Measurements from ENCODE around the gene MAEL. TPM values are rescaled to one million over a fixed set of nuclear protein-coding genes. Genes with fewer than 3 reads are reported as not detected.

The MAEL gene
- total and polyA plus RNA-seq, 2 donors (not counting 1 experiment from before 2014, with no cell fraction given), result 0.04 TPM; not detected in 1

- Histone ChIP-seq H3K9ac (ENCODE audit: low read length) (no peak overlapping the region), H3K79me2 (ENCODE audit: control insufficient read depth, insufficient read depth, low read length) (no peaks in the 10 kb centered on the region), H3K9me3 (ENCODE audit: control extremely low read depth in 1 of 3, control insufficient read depth in 2 of 3, insufficient read depth in 1 of 3, low read length in 2 of 3) (no peaks in the 10 kb centered on the region), H4K20me1 (ENCODE audit: control insufficient read depth, insufficient read depth, low read length, poor library complexity, severe bottlenecking) (no peaks in the 10 kb centered on the region), H3K27ac (ENCODE audit: low read length in 2 of 2) (no peak overlapping the region), H3K27me3 (replicated peaks in 1 of 4; ENCODE audit: control extremely low read depth in 1 of 4, control insufficient read depth in 3 of 4, insufficient read depth in 4 of 4, low read length in 3 of 4) (no peaks in the 10 kb centered on the region), H2AFZ (ENCODE audit: insufficient read depth, low read depth, low read length, poor library complexity, severe bottlenecking) (no peak overlapping the region), H3K4me2 (replicated peaks; ENCODE audit: low read depth, low read length, poor library complexity, severe bottlenecking) (no peak overlapping the region), H3K4me3 (ENCODE audit: control extremely low read depth in 1 of 5, extremely low read depth in 1 of 5, insufficient read depth in 1 of 5, low read depth in 2 of 5, low read length in 4 of 5) (no peak overlapping the region), H3K36me3 (replicated peaks in 1 of 2; ENCODE audit: control extremely low read depth in 1 of 2, control insufficient read depth in 1 of 2, extremely low read depth in 1 of 2, insufficient read depth in 2 of 2, low read length in 1 of 2) (no peaks in the 10 kb centered on the region), H3K4me1 (ENCODE audit: control insufficient read depth in 2 of 2, insufficient read depth in 2 of 2, low read length in 2 of 2) (no peaks in the 10 kb centered on the region)
- H3K4me3 Mint-ChIP-seq, result no peak overlapping the region
- H3K27me3 Mint-ChIP-seq, result peaks cover 4% of the 10 kb centered on the region
- no peaks in the 10 kb centered on the region for H3K9me3 Mint-ChIP-seq (ENCODE audit: insufficient read depth)
- TF ChIP-seq EZH2 (IDR thresholded peaks at IDR 0.05; ENCODE audit: borderline replicate concordance, insufficient read depth, low read depth, low read length, poor library complexity, severe bottlenecking), result no peak
- ATAC-seq (ENCODE audit: low read depth) (no peak), DNase-seq (no peak)
- ChIA-PET CTCF (interaction anchor here (2.4 to 17.0 kb wide), 2 partner anchors 8 to 145 kb away, joined by 18 to 944 read pairs; no protein-coding TSS in a partner anchor), POLR2A (no interaction called here)
- H3K27ac Mint-ChIP-seq, result no peak overlapping the region
- intact Hi-C loops (cut with micrococcal nuclease), result no loop called here
- no CpG with 5 or more reads among the region's 5 CpGs for WGBS (ENCODE audit: insufficient coverage)
- H3K4me1 Mint-ChIP-seq, result no peaks in the 10 kb centered on the region
Observed at GRCh38 chr1:167051907-167052306, 62.8 kb downstream of the MAEL start.

- Histone ChIP-seq H3K4me3 (ENCODE audit: control extremely low read depth in 1 of 5, extremely low read depth in 1 of 5, insufficient read depth in 1 of 5, low read depth in 2 of 5, low read length in 4 of 5) (no peak overlapping the region), H3K36me3 (replicated peaks in 1 of 2; ENCODE audit: control extremely low read depth in 1 of 2, control insufficient read depth in 1 of 2, extremely low read depth in 1 of 2, insufficient read depth in 2 of 2, low read length in 1 of 2) (no peaks in the 10 kb centered on the region), H2AFZ (ENCODE audit: insufficient read depth, low read depth, low read length, poor library complexity, severe bottlenecking) (no peak overlapping the region), H3K27ac (ENCODE audit: low read length in 2 of 2) (no peak overlapping the region), H3K4me1 (ENCODE audit: control insufficient read depth in 2 of 2, insufficient read depth in 2 of 2, low read length in 2 of 2) (no peaks in the 10 kb centered on the region), H3K4me2 (replicated peaks; ENCODE audit: low read depth, low read length, poor library complexity, severe bottlenecking) (no peak overlapping the region), H3K9me3 (ENCODE audit: control extremely low read depth in 1 of 3, control insufficient read depth in 2 of 3, insufficient read depth in 1 of 3, low read length in 2 of 3) (no peaks in the 10 kb centered on the region), H3K79me2 (ENCODE audit: control insufficient read depth, insufficient read depth, low read length) (no peaks in the 10 kb centered on the region), H3K27me3 (replicated peaks in 1 of 4; ENCODE audit: control extremely low read depth in 1 of 4, control insufficient read depth in 3 of 4, insufficient read depth in 4 of 4, low read length in 3 of 4) (no peaks in the 10 kb centered on the region), H3K9ac (ENCODE audit: low read length) (no peak overlapping the region), H4K20me1 (ENCODE audit: control insufficient read depth, insufficient read depth, low read length, poor library complexity, severe bottlenecking) (no peaks in the 10 kb centered on the region)
- CTCF ChIA-PET, result interaction anchor here (17.0 kb wide), 1 partner anchor 145 kb away, joined by 944 read pairs; no protein-coding TSS in a partner anchor
- POLR2A ChIA-PET, result no interaction called here
- no peak for ATAC-seq (ENCODE audit: low read depth)
- Mint-ChIP-seq H3K4me1 (no peaks in the 10 kb centered on the region), H3K27me3 (peaks cover 4% of the 10 kb centered on the region), H3K27ac (no peak overlapping the region), H3K4me3 (no peak overlapping the region), H3K9me3 (ENCODE audit: insufficient read depth) (no peaks in the 10 kb centered on the region)
- intact Hi-C loops (cut with micrococcal nuclease), result no loop called here
- 95% methylated on average over 7 of the region's 8 CpGs for WGBS (ENCODE audit: insufficient coverage)
- no peak for TF ChIP-seq EZH2 (IDR thresholded peaks at IDR 0.05; ENCODE audit: borderline replicate concordance, insufficient read depth, low read depth, low read length, poor library complexity, severe bottlenecking)
- TF ChIP-seq, protein P1, sequence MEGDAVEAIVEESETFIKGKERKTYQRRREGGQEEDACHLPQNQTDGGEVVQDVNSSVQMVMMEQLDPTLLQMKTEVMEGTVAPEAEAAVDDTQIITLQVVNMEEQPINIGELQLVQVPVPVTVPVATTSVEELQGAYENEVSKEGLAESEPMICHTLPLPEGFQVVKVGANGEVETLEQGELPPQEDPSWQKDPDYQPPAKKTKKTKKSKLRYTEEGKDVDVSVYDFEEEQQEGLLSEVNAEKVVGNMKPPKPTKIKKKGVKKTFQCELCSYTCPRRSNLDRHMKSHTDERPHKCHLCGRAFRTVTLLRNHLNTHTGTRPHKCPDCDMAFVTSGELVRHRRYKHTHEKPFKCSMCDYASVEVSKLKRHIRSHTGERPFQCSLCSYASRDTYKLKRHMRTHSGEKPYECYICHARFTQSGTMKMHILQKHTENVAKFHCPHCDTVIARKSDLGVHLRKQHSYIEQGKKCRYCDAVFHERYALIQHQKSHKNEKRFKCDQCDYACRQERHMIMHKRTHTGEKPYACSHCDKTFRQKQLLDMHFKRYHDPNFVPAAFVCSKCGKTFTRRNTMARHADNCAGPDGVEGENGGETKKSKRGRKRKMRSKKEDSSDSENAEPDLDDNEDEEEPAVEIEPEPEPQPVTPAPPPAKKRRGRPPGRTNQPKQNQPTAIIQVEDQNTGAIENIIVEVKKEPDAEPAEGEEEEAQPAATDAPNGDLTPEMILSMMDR (IDR thresholded peaks at IDR 0.05), result peak; percentile 31
- no peak for DNase-seq
Observed at GRCh38 chr1:167052389-167052788, 63.3 kb downstream of the MAEL start.

Data from B cell (primary cell).